ENCODE measurements around the gene AACS.

AACS gene

DNA sequence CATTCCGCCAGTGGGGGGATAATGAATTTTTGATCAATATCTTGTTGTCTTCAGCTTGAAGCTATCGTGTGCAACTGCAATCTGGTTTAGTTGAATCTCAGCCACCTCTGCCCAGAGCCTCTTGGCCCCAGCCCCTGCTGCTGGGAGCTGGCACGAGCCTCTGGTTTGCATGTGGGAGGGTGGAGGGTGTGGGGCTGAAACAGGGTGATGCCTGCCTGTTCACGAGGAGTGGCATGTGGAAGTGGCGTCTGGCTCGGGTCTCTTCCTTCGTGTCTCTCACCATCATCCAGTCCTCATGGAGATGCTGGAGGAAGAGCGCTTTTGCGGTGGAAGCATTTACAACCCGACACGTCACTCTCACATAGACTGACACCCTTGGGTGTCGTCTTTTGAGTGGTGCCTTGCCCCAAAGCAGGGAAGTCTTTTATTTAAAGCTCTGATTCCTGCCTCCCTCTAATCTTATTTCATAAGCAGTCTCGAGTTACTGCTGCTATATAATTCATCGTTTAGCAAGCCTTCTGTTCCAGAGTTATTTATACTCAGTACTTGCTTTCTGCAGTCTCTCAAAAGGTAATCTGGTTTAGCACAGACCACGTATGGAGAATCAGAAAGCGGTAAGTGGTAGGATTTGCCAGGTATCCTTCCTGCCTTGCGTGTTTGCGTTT is 64.5 kb downstream of the AACS start:
- peaks cover 3% of the 10 kb centered on the region for H3K4me1 ChIP-seq (ENCODE audit: insufficient read depth, poor library complexity, severe bottlenecking)
- DNase-seq (ENCODE audit: low spot score) (no peak), ATAC-seq (ENCODE audit: low read depth) (no peak)
- H3K36me3 ChIP-seq (ENCODE audit: low read depth): peaks cover 30% of the 10 kb centered on the region
- H3K4me3 ChIP-seq (ENCODE audit: severe bottlenecking): no peak overlapping the region
- TF ChIP-seq, protein P1, sequence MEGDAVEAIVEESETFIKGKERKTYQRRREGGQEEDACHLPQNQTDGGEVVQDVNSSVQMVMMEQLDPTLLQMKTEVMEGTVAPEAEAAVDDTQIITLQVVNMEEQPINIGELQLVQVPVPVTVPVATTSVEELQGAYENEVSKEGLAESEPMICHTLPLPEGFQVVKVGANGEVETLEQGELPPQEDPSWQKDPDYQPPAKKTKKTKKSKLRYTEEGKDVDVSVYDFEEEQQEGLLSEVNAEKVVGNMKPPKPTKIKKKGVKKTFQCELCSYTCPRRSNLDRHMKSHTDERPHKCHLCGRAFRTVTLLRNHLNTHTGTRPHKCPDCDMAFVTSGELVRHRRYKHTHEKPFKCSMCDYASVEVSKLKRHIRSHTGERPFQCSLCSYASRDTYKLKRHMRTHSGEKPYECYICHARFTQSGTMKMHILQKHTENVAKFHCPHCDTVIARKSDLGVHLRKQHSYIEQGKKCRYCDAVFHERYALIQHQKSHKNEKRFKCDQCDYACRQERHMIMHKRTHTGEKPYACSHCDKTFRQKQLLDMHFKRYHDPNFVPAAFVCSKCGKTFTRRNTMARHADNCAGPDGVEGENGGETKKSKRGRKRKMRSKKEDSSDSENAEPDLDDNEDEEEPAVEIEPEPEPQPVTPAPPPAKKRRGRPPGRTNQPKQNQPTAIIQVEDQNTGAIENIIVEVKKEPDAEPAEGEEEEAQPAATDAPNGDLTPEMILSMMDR (IDR thresholded peaks at IDR 0.05; ENCODE audit: poor library complexity, severe bottlenecking): no peak
- H3K9me3 ChIP-seq (ENCODE audit: severe bottlenecking): no peaks in the 10 kb centered on the region
- no peak overlapping the region for H3K27ac ChIP-seq (ENCODE audit: poor library complexity, severe bottlenecking)
- no peaks in the 10 kb centered on the region for H3K27me3 ChIP-seq (ENCODE audit: insufficient read depth, poor library complexity, severe bottlenecking)

DNA sequence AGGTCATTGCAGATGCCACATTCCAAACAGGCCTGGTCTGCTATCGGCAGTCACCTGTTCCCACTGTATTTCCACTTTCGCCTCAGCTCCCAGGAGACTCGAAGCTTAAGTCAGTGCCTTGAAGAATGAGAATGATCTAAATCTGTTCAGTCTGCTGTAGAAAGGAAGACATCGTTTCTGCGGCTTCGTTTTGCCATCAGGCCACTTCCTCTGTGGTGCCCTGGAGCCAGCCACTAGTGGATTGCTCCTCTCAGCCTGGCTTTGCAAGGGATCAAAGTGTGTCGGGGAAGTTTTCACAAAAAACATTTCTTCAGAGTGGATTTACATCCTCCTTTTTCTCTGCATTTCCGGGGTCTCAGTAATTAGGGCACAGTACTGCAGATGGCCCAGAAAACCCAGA is 66.7 kb downstream of the AACS start:
- Histone ChIP-seq H3K4me3 (ENCODE audit: severe bottlenecking) (no peak overlapping the region), H3K4me1 (ENCODE audit: insufficient read depth, poor library complexity, severe bottlenecking) (no peaks in the 10 kb centered on the region), H3K36me3 (ENCODE audit: low read depth) (peaks cover 22% of the 10 kb centered on the region), H3K27me3 (ENCODE audit: insufficient read depth, poor library complexity, severe bottlenecking) (no peaks in the 10 kb centered on the region), H3K27ac (ENCODE audit: poor library complexity, severe bottlenecking) (no peak overlapping the region), H3K9me3 (ENCODE audit: severe bottlenecking) (no peaks in the 10 kb centered on the region)
- TF ChIP-seq, protein P1 (IDR thresholded peaks at IDR 0.05; ENCODE audit: poor library complexity, severe bottlenecking): no peak
- no peak for ATAC-seq (ENCODE audit: low read depth)
- no peak for DNase-seq (ENCODE audit: low spot score)

DNA sequence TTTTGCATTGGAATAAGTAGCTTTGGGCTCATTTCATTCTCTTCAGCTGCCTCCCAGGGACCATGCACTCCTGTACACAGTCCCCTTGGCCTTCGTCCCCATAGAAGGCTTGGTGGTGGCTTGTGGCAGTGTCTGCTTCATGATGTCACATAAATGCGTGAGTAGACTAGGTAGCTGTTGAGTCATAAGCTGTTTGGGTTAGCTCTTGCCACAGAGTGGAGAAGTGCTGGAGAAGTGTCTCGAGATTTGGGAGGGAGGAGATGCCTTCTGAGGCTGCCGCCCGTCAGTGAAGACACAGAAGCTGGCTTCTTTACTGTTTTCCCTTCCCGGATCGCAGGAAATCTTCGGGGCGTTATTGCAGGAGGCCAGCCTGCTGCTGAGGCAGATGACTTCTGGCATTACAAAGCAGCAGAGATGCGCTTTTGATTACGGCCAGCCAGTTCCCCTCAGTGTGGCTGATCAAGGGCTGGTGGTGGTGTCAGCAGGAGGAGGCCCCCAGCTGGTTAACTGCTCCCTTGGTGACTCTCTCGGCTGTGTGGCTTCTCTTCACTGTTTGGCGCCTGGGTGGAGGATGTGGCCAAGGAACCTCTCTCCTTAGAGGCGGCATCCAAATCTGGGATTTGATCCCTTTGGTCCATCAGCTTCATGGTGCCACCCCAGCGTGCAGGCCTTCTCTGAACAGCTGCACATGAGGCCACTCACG is 67.6 kb downstream of the AACS start:
- Histone ChIP-seq H3K27ac (ENCODE audit: poor library complexity, severe bottlenecking) (no peak overlapping the region), H3K4me1 (ENCODE audit: insufficient read depth, poor library complexity, severe bottlenecking) (no peaks in the 10 kb centered on the region), H3K27me3 (ENCODE audit: insufficient read depth, poor library complexity, severe bottlenecking) (no peaks in the 10 kb centered on the region), H3K36me3 (ENCODE audit: low read depth) (peaks cover 22% of the 10 kb centered on the region), H3K9me3 (ENCODE audit: severe bottlenecking) (no peaks in the 10 kb centered on the region), H3K4me3 (ENCODE audit: severe bottlenecking) (no peak overlapping the region)
- DNase-seq (ENCODE audit: low spot score): no peak
- TF ChIP-seq, protein P1 (IDR thresholded peaks at IDR 0.05; ENCODE audit: poor library complexity, severe bottlenecking): no peak
- ATAC-seq (ENCODE audit: low read depth): no peak

DNA sequence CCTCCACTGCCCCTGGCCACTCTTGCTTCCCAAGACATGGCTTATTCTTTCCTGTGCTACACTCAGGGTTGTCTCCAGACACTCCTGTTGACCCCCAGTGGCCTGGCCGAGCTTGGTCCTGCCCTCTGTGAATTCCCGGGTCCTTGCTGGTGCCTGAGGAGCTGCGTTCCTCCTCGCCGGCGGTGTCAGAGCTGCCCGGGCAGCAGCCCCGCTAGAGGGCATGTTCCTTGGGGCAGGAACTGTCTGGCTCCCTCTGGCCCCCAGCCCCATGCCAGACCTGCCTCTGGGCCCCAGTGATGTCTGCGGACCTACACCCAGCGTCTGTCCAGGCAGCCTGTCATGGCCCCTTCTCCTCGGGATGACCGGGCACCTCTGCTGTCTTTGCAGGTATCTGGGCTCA is 68.4 kb downstream of the AACS start:
- Histone ChIP-seq H3K9me3 (ENCODE audit: severe bottlenecking) (no peaks in the 10 kb centered on the region), H3K36me3 (ENCODE audit: low read depth) (peaks cover 22% of the 10 kb centered on the region), H3K27me3 (ENCODE audit: insufficient read depth, poor library complexity, severe bottlenecking) (no peaks in the 10 kb centered on the region), H3K27ac (ENCODE audit: poor library complexity, severe bottlenecking) (no peak overlapping the region), H3K4me1 (ENCODE audit: insufficient read depth, poor library complexity, severe bottlenecking) (no peaks in the 10 kb centered on the region), H3K4me3 (ENCODE audit: severe bottlenecking) (no peak overlapping the region)
- TF ChIP-seq, protein P1 (IDR thresholded peaks at IDR 0.05; ENCODE audit: poor library complexity, severe bottlenecking): no peak
- DNase-seq (ENCODE audit: low spot score) (no peak), ATAC-seq (ENCODE audit: low read depth) (no peak)

- no peaks in the 10 kb centered on the region for H3K4me1 ChIP-seq (ENCODE audit: insufficient read depth, poor library complexity, severe bottlenecking)
- no peak overlapping the region for H3K4me3 ChIP-seq (ENCODE audit: severe bottlenecking)
- DNase-seq (ENCODE audit: low spot score) (no peak), ATAC-seq (ENCODE audit: low read depth) (no peak)
- TF ChIP-seq, protein P1 (IDR thresholded peaks at IDR 0.05; ENCODE audit: poor library complexity, severe bottlenecking): no peak
- H3K9me3 ChIP-seq (ENCODE audit: severe bottlenecking): no peaks in the 10 kb centered on the region
- H3K27ac ChIP-seq (ENCODE audit: poor library complexity, severe bottlenecking): no peak overlapping the region
- H3K36me3 ChIP-seq (ENCODE audit: low read depth): peaks cover 21% of the 10 kb centered on the region
- H3K27me3 ChIP-seq (ENCODE audit: insufficient read depth, poor library complexity, severe bottlenecking): no peaks in the 10 kb centered on the region
These were observed 69.3 kb downstream of the AACS start for GRCh38 chr12:125134576-125134975.

All from RWPE2 (cell line).